GM06990 (cell line): ENCODE results near the gene CLCA2.

Experiments used
- DNase-seq: peaks from one replicate; pipeline ENCODE4 v3.0.0-alpha.2; 2011; ENCODE audit not compliant: insufficient read length; ENCODE audit errors: extremely low read depth
- H3K27me3 ChIP-seq: replicated peaks from 2 replicates; pipeline ENCODE4 v1.6.0; 2011; ENCODE audit warnings: low read length; ENCODE audit not compliant: control insufficient read depth, insufficient read depth
- H3K36me3 ChIP-seq: 2 replicates; pipeline ENCODE4 v1.5.1; 2011; ENCODE audit warnings: low read length; ENCODE audit not compliant: control insufficient read depth, insufficient read depth
- H3K4me3 ChIP-seq: replicated peaks from 2 replicates; pipeline ENCODE4 v1.5.1; 2011; ENCODE audit warnings: low read depth, mild to moderate bottlenecking, control low read depth, low read length
- CTCF ChIP-seq: IDR thresholded peaks from 2 replicates; pipeline ENCODE4 v1.5.1; 2011; ENCODE audit warnings: low read length, control low read depth, mild to moderate bottlenecking, inconsistent platforms; ENCODE audit not compliant: insufficient read depth, poor library complexity, severe bottlenecking

Gene CLCA2

DNA sequence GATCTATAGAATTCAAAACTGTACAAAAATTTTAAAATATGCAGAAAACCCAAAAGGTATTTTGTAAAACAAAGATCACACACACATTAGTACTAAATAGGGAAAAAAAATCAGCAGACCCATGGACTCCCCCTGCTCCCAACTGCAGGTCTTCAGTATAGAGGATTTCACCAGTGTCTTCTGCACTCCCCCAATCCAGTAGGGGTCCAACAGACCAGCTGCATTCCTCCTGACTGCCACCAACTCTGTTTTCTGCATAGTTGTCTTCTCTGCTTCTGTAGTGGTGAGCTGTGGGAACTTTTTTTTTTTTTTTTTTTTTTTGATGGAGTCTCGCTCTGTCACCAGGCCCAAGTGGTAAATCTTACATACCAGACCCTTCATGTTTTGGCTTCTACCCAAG, 21.9 kb downstream of the CLCA2 start:
- no peak overlapping the region for H3K4me3 ChIP-seq
- DNase-seq, result no peak
- no peaks in the 10 kb centered on the region for H3K36me3 ChIP-seq
- H3K27me3 ChIP-seq, result no peaks in the 10 kb centered on the region
- TF ChIP-seq CTCF, result no peak

- no peaks in the 10 kb centered on the region for H3K36me3 ChIP-seq
These were observed 23.3 kb downstream of the CLCA2 start for GRCh38 chr1:86447198-86447790.

DNA sequence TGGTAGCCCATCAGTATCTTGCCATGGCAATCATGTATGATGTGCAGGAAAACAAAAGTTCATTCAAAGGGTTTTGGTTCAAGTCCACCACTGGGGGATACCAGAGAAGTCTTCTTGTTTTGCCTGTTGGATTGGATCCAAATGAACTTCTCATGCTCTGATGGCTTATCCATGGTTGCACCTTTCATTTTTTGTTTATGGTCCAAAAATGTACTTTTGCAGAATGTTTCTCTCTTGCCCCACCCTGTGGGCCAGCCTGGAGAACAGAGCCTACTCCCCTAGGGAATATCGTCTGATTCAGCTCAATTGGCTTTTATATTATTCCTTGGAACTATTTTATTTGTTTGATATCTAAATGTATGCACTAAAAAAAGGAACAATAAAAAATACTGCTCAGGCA, 24.7 kb downstream of the CLCA2 start:
- Histone ChIP-seq H3K27me3 (no peaks in the 10 kb centered on the region), H3K4me3 (no peak overlapping the region), H3K36me3 (no peaks in the 10 kb centered on the region)
- TF ChIP-seq CTCF, result no peak
- no peak for DNase-seq

More at GRCh38 chr1:86447198-86447790, 23.3 kb downstream of the CLCA2 start:
- no peak overlapping the region for H3K4me3 ChIP-seq
- H3K27me3 ChIP-seq, result no peaks in the 10 kb centered on the region
- no peak for DNase-seq
- TF ChIP-seq CTCF, result no peak

DNA sequence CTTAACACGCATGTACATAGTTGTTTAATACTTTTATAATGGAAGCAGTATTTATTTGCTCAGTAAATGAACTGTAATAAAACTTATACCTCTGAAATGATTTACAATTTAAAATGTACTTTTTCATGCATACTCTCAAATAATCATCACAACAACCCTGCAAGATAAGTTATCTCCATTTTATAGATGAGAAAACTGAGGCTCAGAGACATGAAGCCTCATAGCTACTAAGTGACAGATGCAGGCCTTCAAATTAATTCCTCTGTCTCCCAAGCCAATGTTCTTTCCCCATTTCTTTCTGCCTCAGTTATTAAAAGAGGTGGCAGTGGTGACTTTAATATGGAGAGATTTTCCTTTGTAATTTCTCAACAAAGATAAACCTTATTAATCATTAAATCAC, 25.1 kb downstream of the CLCA2 start:
- Histone ChIP-seq H3K36me3 (no peaks in the 10 kb centered on the region), H3K4me3 (no peak overlapping the region), H3K27me3 (no peaks in the 10 kb centered on the region)
- TF ChIP-seq CTCF, result no peak
- DNase-seq, result no peak

DNA sequence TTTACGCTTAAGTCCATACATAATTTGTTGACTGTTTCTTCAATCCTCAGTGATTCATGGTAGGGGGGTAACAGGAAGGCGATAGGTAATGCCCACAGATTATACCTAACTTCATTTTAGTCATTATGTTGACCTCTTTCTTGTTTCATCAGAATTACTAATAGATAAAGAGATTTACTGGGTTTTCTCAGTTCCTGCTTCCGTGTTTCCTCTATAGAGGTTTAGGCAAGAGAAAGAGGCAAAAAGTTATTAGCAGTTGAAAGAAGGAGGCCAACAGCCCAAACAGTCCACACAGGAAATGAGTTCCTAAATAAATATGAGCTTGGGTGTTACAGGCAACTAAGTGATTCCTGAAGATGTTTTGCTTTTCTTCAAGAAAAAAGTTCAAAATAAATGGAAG, 26.9 kb downstream of the CLCA2 start:
- no peak overlapping the region for H3K4me3 ChIP-seq
- no peak for DNase-seq
- H3K36me3 ChIP-seq, result no peaks in the 10 kb centered on the region
- no peak for TF ChIP-seq CTCF
- no peaks in the 10 kb centered on the region for H3K27me3 ChIP-seq

DNA sequence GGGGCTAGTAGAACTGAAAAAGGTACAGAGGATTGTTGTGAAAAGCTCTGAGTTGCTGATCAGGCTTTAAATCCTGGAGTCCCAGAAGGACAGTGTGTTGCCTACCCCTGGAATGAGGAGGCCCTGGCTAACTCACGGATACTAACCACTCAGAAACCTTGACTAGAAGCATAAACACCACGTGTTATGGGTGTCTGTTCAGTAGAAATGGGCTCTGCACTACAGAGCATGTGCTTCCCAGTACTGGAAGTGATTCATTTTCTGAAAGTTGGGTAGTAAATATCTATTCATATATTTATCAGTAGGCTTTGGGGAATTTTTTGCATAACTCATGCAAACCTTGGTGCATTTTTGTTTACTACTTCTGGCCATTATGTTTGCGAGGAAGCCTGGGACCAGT, 29.7 kb downstream of the CLCA2 start:
- DNase-seq, result no peak
- TF ChIP-seq CTCF, result no peak
- Histone ChIP-seq H3K27me3 (no peaks in the 10 kb centered on the region), H3K4me3 (no peak overlapping the region), H3K36me3 (no peaks in the 10 kb centered on the region)
